ENCODE data around the gene C4orf50.

GRCh38 chr4:5990446-5991160, 27.6 kb downstream of the C4orf50 start:
- TF ChIP-seq FOS (IDR thresholded peaks at IDR 0.05; ENCODE audit: low read depth, low read length) (no peak), MAZ (IDR thresholded peaks at IDR 0.05; ENCODE audit: borderline replicate concordance, low read depth, low read length) (no peak), RAD21 (IDR thresholded peaks at IDR 0.05; ENCODE audit: low read length) (no peak), POLR2A (IDR thresholded peaks at IDR 0.05; ENCODE audit: low read depth, low read length) (no peak), RFX5 (IDR thresholded peaks at IDR 0.05; ENCODE audit: low read depth, low read length) (no peak), USF2 (IDR thresholded peaks at IDR 0.05; ENCODE audit: low read depth, low read length) (no peak), SMC3 (IDR thresholded peaks at IDR 0.05; ENCODE audit: low read depth, low read length) (no peak), MXI1 (IDR thresholded peaks at IDR 0.05; ENCODE audit: borderline replicate concordance, low read depth, low read length) (no peak), RCOR1 (IDR thresholded peaks at IDR 0.05; ENCODE audit: insufficient replicate concordance, low read length) (no peak), MAFK (IDR thresholded peaks at IDR 0.05; ENCODE audit: low read depth, low read length) (no peak), CEBPB (IDR thresholded peaks at IDR 0.05; ENCODE audit: low read depth, low read length) (no peak), ELK1 (IDR thresholded peaks at IDR 0.05; ENCODE audit: borderline replicate concordance, low read depth, low read length) (no peak)
- TF ChIP-seq, protein P1, sequence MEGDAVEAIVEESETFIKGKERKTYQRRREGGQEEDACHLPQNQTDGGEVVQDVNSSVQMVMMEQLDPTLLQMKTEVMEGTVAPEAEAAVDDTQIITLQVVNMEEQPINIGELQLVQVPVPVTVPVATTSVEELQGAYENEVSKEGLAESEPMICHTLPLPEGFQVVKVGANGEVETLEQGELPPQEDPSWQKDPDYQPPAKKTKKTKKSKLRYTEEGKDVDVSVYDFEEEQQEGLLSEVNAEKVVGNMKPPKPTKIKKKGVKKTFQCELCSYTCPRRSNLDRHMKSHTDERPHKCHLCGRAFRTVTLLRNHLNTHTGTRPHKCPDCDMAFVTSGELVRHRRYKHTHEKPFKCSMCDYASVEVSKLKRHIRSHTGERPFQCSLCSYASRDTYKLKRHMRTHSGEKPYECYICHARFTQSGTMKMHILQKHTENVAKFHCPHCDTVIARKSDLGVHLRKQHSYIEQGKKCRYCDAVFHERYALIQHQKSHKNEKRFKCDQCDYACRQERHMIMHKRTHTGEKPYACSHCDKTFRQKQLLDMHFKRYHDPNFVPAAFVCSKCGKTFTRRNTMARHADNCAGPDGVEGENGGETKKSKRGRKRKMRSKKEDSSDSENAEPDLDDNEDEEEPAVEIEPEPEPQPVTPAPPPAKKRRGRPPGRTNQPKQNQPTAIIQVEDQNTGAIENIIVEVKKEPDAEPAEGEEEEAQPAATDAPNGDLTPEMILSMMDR (conservative IDR thresholded peaks at IDR 0.05; ENCODE audit: low read depth, low read length), result no peak

All from IMR-90 (cell line).